Caki2 (cell line): ENCODE measurements around the gene PLEKHH2. TPM values are rescaled to one million over a fixed set of nuclear protein-coding genes. Genes with fewer than 3 reads are reported as not detected.

Experiments
- DNase-seq: peaks from one replicate; pipeline ENCODE4 v3.0.0-alpha.2; 2015; ENCODE audit warnings: low read depth
- in situ Hi-C: cut with HindIII; loops from 2 replicates; pipeline ENCODE4 v1.10.0; 2016; ENCODE audit warnings: low sequenced_read_pairs, low pct_unique_long_range_greater_than_20kb, mixed read lengths
- total RNA-seq: library from RNA; depleted of rRNA; stranded (reverse); fragments of >200 nt; shearing (Covaris generic); gene quantifications from 2 replicates; pipeline ENCODE4 v1.2.3, GENCODE V29; 2014; ENCODE audit warnings: low replicate concordance

PLEKHH2 gene
- total RNA-seq, 1 experiment from 2014 or later, result 7.5 TPM

DNA sequence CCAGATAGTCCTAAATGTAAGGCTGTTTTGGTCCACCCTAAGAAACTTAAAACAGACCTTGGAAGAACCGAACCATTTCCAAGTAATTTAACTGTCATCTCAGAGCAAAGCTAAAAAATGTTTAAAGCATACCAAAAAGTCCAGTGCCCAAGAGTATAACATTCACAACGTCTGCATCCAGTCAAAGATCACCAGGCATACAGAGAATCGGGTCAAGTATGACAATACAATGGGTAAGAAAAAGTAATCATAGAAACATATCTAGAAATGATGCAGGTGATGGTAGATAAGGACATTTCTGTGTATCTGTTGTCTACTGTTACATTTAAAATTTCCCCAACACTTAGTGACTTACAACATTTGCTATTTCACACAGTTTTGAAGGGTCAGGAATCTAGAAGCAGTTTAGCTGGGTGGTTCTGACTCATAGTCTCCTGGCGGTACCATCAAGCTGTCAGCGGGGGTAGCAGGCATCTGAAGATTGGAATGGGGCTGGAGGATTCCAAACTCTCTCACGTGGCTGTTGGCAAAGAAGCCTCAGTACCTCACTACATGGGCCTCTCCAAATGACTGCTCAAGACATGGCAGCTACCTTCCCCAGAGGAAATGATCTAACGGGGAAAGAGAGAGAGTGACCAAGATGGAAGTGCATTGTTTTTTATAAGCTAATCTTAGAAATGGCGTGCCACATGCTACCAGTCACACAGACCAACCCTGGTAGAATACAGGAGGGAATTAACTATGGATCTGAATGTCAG, 100.2 kb downstream of the PLEKHH2 start:
- in situ Hi-C loops, result no loop called here
- DNase-seq, result no peak

DNA sequence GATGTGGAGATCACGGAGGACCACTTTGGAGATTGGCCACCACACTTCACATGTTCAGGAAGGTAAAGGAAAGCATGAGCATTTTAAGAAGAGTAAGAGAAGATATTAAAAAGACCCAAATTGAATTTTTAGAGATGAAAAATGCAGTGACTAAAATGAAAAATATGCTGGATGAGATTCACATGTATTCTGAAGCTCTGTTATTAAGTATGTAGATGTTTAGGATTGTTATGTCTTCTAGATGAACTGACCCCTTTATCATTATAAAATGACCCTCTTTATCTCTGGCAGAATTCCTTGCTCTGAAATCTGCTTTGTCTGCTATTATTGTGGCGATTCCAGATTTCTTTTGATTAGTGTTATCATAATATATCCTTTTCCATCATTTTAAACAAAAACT, 100.8 kb downstream of the PLEKHH2 start:
- no peak for DNase-seq
- in situ Hi-C loops, result no loop called here

DNA sequence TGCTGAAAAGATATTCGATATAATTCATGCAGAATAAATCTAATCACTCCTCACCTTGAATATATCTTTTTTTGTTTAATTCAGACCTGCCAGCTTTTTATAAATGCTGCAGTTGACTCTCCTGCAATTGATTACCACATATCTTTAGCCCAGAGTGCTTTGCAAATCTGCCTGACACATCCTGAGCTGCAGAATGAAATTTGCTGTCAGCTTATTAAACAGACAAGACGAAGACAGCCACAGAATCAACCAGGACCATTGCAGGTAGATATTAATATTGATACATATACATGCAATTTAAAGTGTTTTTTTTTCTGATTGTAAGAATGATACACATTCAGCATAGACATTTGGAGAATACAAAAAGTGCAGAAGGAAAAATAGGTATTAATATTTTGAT, 101.2 kb downstream of the PLEKHH2 start:
- in situ Hi-C loops, result no loop called here

GRCh38 chr2:43743706-43744105, 106.6 kb downstream of the PLEKHH2 start:
- DNase-seq, result no peak
- in situ Hi-C loops, result no loop called here

More for the DNA sequence above, 101.2 kb downstream of the PLEKHH2 start:
- DNase-seq, result no peak

GRCh38 chr2:43745457-43745856, 108.4 kb downstream of the PLEKHH2 start:
- in situ Hi-C loops, result no loop called here
- no peak for DNase-seq

- in situ Hi-C loops, result no loop called here
- DNase-seq, result no peak
Observed at GRCh38 chr2:43748333-43748732, 111.3 kb downstream of the PLEKHH2 start.

DNA sequence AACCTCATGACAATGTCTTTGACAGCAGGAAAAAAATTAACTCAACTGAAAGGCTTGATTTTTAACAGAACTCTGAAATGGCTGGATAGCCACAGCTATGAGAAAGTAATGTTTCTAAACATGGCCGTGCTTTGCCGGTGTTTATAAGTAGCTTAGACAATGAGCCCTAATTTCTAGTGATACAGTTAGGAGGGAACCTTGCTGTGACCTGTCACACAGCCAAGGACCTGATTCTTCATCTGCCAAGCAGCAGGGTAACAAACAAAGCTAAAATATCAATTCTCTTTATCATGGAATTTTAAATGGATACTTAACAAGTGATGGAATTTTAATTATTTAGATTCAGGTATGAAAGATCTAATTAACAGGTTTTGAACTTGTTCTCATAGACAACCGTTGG, 112.5 kb downstream of the PLEKHH2 start:
- no peak for DNase-seq
- in situ Hi-C loops, result no loop called here

DNA sequence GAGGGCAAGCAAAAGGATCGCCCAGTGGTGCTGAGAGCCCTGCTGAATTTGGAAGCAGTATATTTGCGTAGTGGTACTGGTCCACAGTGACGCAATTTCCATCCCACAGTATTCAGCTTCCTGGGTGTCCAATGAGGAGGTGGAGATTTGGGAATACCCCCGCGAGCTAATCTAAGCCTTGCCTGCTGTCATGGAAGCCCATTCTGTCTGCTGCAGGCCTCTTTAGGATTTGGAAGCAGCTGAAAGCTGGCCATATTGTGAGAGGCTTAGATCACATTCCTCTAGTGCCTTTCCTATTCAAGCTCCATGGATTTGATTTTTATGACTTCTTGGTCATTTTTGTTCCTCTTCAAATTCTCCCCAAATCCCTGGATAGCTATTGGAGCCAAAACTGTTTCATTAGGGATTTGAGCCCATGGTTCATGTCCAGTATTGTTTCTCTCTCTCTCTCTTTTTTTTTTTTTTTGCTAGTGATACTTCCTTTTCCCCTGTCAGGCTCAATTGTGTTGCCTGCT, 114.5 kb downstream of the PLEKHH2 start:
- no peak for DNase-seq
- in situ Hi-C loops, result no loop called here

DNA sequence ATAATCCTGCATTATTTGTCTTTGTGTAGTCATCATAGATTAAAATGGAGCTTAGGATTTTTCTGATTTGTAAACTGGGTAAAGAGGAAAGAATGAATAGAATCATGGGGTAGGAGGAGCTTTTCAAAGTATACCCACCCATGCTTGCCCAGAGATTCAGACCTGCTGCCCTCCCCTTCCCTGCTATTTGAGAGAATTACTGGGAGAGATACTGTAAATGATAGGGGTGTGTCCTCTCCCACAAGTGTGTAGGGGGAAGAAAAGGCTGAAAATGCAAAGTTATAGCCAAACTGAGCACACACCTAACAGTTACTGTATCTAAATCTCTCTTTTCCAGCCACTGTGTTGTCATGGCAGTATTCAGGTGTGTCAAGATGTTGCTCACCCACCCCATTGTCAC, 115.2 kb downstream of the PLEKHH2 start:
- in situ Hi-C loops, result no loop called here
- DNase-seq, result no peak

DNA sequence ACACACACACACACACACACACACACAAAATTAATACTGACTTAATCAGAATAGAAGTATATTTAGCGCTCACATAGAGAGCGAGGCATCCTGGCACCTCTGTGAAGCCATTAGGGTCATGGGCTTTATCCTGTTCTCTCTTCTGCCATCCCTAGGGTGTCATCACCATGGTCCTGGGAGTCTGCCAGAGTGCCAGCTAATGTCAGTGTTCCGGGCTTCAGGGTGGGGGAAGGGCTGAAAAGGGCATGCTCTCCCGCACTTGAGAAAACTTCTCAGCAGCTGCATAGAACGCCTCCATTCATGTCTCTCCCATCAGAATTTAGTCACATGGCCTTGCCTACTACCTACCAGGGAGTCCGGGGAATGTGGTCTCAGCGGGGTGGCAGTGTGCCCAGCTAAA, 117.1 kb downstream of the PLEKHH2 start:
- DNase-seq, result peak; percentile 44
- in situ Hi-C loops, result no loop called here

DNA sequence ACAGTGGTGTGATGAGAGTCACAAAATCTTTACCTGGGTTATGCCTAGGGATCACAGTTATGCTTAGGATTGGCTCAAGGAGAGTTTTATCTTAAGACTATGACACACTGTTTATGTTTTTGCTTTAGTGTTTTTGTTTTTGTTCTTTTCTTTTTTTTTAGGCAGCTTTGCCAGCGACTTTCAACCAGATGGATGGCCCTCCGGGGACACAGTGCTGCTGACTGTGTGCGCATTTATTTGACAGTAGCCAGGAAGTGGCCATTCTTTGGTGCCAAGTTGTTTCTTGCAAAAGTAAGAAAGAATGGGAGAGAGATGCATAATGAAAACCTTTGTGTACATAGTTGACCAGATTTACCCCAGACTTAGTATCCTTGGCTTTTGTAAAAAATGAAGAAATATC, 121.7 kb downstream of the PLEKHH2 start:
- no peak for DNase-seq
- in situ Hi-C loops, result no loop called here

- in situ Hi-C loops, result no loop called here
- DNase-seq, result peak; percentile 95
Observed at GRCh38 chr2:43759195-43759594, 122.1 kb downstream of the PLEKHH2 start.

- in situ Hi-C loops, result no loop called here
- DNase-seq, result peak; percentile 76
Observed at GRCh38 chr2:43762286-43762685, 125.2 kb downstream of the PLEKHH2 start.

DNA sequence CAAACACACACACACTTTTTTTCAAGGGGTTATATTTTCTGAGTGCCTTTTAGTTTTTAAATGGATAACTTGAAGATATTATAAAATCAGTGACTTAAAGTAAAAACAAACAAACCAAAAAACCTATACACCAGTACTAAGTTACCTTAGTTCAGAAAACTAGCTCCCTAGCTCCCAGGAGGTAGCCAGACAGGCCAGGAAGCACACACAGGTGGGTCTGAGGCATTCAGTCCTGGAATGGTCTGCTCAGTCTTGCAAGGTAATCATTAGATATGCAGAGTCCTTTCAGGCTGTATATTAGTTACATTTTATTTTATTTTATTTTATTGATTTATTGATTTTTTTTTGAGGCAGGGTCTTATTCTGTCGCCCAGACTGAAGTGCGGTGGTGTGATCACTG, 126.0 kb downstream of the PLEKHH2 start:
- in situ Hi-C loops, result no loop called here
- DNase-seq, result peak; percentile 76

DNA sequence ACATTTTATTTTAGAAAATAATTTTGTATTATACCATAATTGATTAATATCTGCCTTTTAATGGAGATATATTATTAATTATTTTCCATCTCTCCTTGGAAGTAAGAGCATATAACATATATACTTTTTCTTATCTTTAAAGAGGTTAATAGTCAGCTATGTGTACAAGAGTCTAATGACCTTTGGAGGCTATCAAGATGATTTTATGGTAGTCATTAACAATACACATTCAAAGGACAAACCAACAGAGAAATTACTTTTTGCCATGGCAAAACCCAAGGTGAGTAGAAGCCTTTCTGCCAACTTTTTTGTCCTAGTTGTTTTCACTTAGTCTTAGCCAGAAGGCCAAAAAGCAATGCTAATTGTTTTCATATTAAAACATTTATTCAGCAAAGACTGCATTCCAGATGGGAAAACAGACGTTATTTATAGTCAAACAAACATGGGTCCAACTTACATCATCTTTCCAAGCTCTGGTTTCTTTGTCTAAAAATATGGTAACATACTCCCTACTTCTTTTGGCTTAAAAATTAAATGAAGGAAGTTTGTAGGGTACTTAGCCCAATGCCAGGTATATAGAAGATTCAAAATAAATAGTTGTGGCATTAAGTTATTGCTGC, 127.1 kb downstream of the PLEKHH2 start:
- DNase-seq, result no peak
- in situ Hi-C loops, result no loop called here

DNA sequence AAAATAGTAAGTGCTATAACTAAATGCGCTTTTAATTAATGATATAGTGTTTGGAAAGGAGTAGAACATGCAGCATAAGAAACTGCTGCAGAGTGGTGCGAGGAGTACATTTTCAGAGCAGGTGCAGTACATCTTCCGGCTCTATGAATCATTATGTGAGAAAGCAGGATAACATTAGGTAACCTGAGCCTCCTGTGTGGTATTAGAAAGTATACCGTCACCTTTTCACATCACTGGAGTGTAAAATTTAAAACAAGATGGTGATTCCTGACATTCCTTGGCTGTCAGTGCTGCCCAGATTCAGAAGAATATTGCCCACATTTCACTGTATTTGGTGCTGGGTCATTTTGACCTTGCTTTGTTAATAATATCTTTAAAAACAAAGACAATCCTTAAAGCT, 128.9 kb downstream of the PLEKHH2 start:
- peak; percentile 75 for DNase-seq
- in situ Hi-C loops, result no loop called here

GRCh38 chr2:43773876-43774613, 137.0 kb downstream of the PLEKHH2 start, which contains the start of gene DYNC2LI1:
DYNC2LI1 (plus strand) TSS chr2:43774039; CDS start chr2:43774139, 100 bp downstream.
- in situ Hi-C loops, result no loop called here
- DNase-seq, result peak; percentile 90

GRCh38 chr2:43774617-43775016, 137.6 kb downstream of the PLEKHH2 start:
- in situ Hi-C loops, result no loop called here
- DNase-seq, result no peak

DNA sequence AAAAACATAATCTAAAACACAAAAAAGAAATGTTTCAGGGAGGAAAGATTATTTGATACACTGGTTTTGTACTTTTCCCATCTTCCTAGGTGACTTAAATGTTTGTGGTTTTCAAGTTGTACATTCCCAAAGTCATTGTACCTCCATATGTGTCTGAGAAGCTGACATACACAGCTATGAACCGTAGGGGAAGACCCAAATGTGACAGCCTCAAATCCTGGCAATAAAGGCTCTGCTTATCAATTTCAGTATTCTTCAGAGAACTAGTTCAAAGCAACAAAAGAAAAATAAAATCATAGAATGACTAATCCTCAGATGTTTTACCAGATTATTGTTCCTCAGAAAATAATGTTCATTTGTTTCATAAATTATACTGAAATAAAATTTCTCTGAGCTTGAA, 139.3 kb downstream of the PLEKHH2 start:
- in situ Hi-C loops, result no loop called here
- no peak for DNase-seq
